A673 (cell line): ENCODE measurements around the gene ABCA7. TPM values are rescaled to one million over a fixed set of nuclear protein-coding genes. Genes with fewer than 3 reads are reported as not detected.
A peak's percentile ranks its signal among the peaks of the same experiment; 100 is the strongest.

Experiments used
- BruUV-seq: library from RNA; stranded (reverse); fragments of 400-500 nt; replicated peaks from 2 replicates; lab custom pipeline; 2021; lab: Mats Ljungman, UMichigan
- CTCF ChIA-PET: fragments of 300-600 bp; sonication (Branson Sonifier 250); formaldehyde crosslinking; loops from one replicate; lab custom pipeline; 2022; ENCODE audit warnings: antibody characterized with exemption; lab: Charles Lee
- POLR2A ChIA-PET: fragments of 300-600 bp; sonication (Branson Sonifier 250); formaldehyde crosslinking; loops from one replicate; lab custom pipeline; 2022; ENCODE audit warnings: antibody characterized with exemption; ENCODE audit not compliant: low non-redundant PET; lab: Charles Lee
- DNase-seq: peaks from one replicate; pipeline ENCODE4 v3.0.0-alpha.2; 2015; ENCODE audit warnings: low spot score
- H3K27ac ChIP-seq: fragments of 200-600 bp; sonication (generic); 2 replicates; pipeline ENCODE4 v1.5.1; 2016; ENCODE audit warnings: mixed run types, low read depth, mild to moderate bottlenecking, mixed read lengths, antibody characterized with exemption, low read length; ENCODE audit not compliant: poor library complexity, severe bottlenecking
- H3K27me3 ChIP-seq: fragments of 200-600 bp; sonication (generic); replicated peaks from 2 replicates; pipeline ENCODE4 v1.6.1; 2017; ENCODE audit warnings: mixed run types, low read depth, mild to moderate bottlenecking, mixed read lengths, antibody characterized with exemption, low read length; ENCODE audit not compliant: insufficient read depth, poor library complexity
- H3K36me3 ChIP-seq: fragments of 200-600 bp; sonication (generic); 2 replicates; pipeline ENCODE4 v1.6.1; 2016; ENCODE audit warnings: mixed run types, mild to moderate bottlenecking, mixed read lengths, antibody characterized with exemption, low read length; ENCODE audit not compliant: insufficient read depth, poor library complexity, severe bottlenecking
- H3K4me1 ChIP-seq: fragments of 200-600 bp; sonication (generic); 2 replicates; pipeline ENCODE4 v1.6.1; 2017; ENCODE audit warnings: mixed run types, mild to moderate bottlenecking, mixed read lengths, antibody characterized with exemption, low read length; ENCODE audit not compliant: insufficient read depth, poor library complexity, severe bottlenecking
- H3K4me3 ChIP-seq: fragments of 200-600 bp; sonication (generic); 2 replicates; pipeline ENCODE4 v1.5.1; 2016; ENCODE audit warnings: low read depth, mixed run types, mild to moderate bottlenecking, mixed read lengths, low read length; ENCODE audit not compliant: poor library complexity, severe bottlenecking
- H3K9me3 ChIP-seq: fragments of 200-600 bp; sonication (generic); 2 replicates; pipeline ENCODE4 v1.6.1; 2016; ENCODE audit warnings: mixed run types, low read depth, mild to moderate bottlenecking, mixed read lengths, antibody characterized with exemption, low read length; ENCODE audit not compliant: poor library complexity, severe bottlenecking
- EZH2 ChIP-seq: fragments of 200-600 bp; sonication (generic); IDR thresholded peaks from 2 replicates; pipeline ENCODE4 v1.6.1; 2017; ENCODE audit warnings: borderline replicate concordance, low read depth, mild to moderate bottlenecking, mixed read lengths, antibody characterized with exemption, low read length; ENCODE audit not compliant: poor library complexity, severe bottlenecking
- intact Hi-C: fragments of 100-400 bp; cut with micrococcal nuclease; formaldehyde crosslinking; loops from one replicate; pipeline ENCODE4 v1.10.0; 2022; ENCODE audit not compliant: unreplicated experiment
- total RNA-seq: library from RNA; stranded (reverse); gene quantifications from 2 replicates; pipeline ENCODE4 v1.2.3, GENCODE V29; 2021
- TF ChIP-seq, protein P1 (sequence below): fragments of 300-800, 200-600 bp; sonication (generic); conservative IDR thresholded peaks from 2 replicates; pipeline ENCODE4 v1.5.1; 2017; ENCODE audit warnings: low read depth, mild to moderate bottlenecking, antibody characterized with exemption, low read length, moderate library complexity, mixed read lengths

The ABCA7 gene
- total RNA-seq, 1 experiment from 2014 or later: 12.0 TPM

- ChIA-PET CTCF (no interaction called here), POLR2A (no interaction called here)
- Histone ChIP-seq H3K27ac (no peak overlapping the region), H3K4me3 (no peak overlapping the region), H3K4me1 (no peaks in the 10 kb centered on the region), H3K36me3 (no peaks in the 10 kb centered on the region), H3K9me3 (peaks cover 8% of the 10 kb centered on the region), H3K27me3 (no peaks in the 10 kb centered on the region)
- TF ChIP-seq, protein P1, sequence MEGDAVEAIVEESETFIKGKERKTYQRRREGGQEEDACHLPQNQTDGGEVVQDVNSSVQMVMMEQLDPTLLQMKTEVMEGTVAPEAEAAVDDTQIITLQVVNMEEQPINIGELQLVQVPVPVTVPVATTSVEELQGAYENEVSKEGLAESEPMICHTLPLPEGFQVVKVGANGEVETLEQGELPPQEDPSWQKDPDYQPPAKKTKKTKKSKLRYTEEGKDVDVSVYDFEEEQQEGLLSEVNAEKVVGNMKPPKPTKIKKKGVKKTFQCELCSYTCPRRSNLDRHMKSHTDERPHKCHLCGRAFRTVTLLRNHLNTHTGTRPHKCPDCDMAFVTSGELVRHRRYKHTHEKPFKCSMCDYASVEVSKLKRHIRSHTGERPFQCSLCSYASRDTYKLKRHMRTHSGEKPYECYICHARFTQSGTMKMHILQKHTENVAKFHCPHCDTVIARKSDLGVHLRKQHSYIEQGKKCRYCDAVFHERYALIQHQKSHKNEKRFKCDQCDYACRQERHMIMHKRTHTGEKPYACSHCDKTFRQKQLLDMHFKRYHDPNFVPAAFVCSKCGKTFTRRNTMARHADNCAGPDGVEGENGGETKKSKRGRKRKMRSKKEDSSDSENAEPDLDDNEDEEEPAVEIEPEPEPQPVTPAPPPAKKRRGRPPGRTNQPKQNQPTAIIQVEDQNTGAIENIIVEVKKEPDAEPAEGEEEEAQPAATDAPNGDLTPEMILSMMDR: no peak
- no peak for TF ChIP-seq EZH2
- intact Hi-C loops: no loop called here
- DNase-seq: peak; percentile 70
- BruUV-seq: no TSS peak
These were observed 12.6 kb downstream of the ABCA7 start for GRCh38 chr19:1052349-1052975.

DNA sequence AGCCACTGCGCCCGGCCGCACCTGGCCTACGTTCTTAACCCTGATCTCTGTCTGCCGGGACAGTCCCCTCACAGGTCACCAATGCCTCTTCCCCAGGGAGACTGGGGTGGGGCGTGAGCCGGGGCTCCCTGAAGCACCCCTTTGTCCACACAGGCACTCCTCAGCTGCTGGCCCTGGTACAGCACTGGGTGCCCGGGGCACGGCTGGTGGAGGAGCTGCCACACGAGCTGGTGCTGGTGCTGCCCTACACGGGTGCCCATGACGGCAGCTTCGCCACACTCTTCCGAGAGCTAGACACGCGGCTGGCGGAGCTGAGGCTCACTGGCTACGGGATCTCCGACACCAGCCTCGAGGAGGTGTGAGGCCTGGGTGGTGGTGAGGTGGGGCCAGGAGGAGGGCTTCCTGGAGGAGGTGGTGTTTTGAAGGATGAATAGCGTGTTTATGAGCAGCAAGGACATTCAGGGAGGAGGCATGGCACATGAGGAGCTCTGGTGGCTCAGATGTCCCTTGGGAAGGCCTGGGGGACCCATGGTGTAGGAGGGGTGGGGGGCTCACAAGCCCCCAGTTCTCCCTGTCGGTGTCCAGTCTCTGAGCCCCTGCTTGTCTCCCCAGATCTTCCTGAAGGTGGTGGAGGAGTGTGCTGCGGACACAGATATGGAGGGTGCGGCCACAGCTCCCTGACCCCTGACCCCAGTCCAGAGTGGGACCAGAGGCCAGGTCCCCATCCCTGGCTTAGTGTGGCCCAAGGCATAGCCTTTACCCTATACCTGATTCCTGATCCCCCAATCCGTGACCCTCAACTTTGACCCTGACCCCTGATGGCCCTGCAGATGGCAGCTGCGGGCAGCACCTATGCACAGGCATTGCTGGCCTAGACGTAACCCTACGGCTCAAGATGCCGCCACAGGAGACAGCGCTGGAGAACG lies 13.5 kb downstream of the ABCA7 start:
- CTCF ChIA-PET: interaction anchor here (0.5 to 0.6 kb wide), 2 partner anchors 11 to 198 kb away, joined by 3 to 4 read pairs; no protein-coding TSS in a partner anchor
- no peaks in the 10 kb centered on the region for H3K27me3 ChIP-seq
- TF ChIP-seq, protein P1: no peak
- no peak for TF ChIP-seq EZH2
- no TSS peak for BruUV-seq
- POLR2A ChIA-PET: no interaction called here
- no peak overlapping the region for H3K27ac ChIP-seq
- no peaks in the 10 kb centered on the region for H3K4me1 ChIP-seq
- DNase-seq: no peak
- H3K4me3 ChIP-seq: no peak overlapping the region
- H3K36me3 ChIP-seq: no peaks in the 10 kb centered on the region
- intact Hi-C loops: no loop called here
- peaks cover 10% of the 10 kb centered on the region for H3K9me3 ChIP-seq

- Histone ChIP-seq H3K4me3 (no peak overlapping the region), H3K27ac (no peak overlapping the region), H3K27me3 (no peaks in the 10 kb centered on the region), H3K4me1 (no peaks in the 10 kb centered on the region), H3K36me3 (no peaks in the 10 kb centered on the region), H3K9me3 (peaks cover 15% of the 10 kb centered on the region)
- BruUV-seq: no TSS peak
- TF ChIP-seq, protein P1: no peak
- TF ChIP-seq EZH2: no peak
- intact Hi-C loops: no loop called here
- no peak for DNase-seq
- CTCF ChIA-PET: interaction anchor here (0.6 kb wide), 1 partner anchor 197 kb away, joined by 4 read pairs; no protein-coding TSS in a partner anchor
- POLR2A ChIA-PET: interaction anchor here (0.7 kb wide), 1 partner anchor 18 kb away, joined by 16 read pairs; no protein-coding TSS in a partner anchor
These were observed 14.5 kb downstream of the ABCA7 start for GRCh38 chr19:1054102-1055027.
